Measurements from ENCODE around the gene WDR48.

The WDR48 gene

GRCh38 chr3:39127908-39128304, 76.1 kb downstream of the WDR48 start:
- no peak overlapping the region for H3K4me3 ChIP-seq (ENCODE audit: low read depth, low read length)
- TF ChIP-seq CTCF (IDR thresholded peaks at IDR 0.05; ENCODE audit: low read depth, low read length) = no peak

DNA sequence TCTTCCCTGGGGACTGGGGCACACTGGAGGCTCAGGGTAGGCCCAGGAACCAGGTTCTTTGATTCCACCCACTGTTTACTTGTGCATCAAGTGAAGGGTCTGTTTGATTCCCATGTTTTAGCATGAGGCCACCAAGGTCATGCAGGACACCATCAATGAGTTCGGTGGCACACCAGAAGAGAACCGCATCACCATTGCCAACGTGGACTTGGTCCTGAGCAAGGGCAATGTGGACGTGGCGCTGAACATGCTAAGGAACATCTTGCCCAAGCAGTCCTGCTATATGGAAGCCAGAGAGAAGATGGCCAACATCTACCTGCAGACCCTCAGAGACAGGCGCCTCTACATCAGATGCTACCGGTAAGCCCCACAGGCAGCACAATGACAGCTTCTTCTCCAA, 77.1 kb downstream of the WDR48 start:
- TF ChIP-seq CTCF (IDR thresholded peaks at IDR 0.05; ENCODE audit: low read depth, low read length) = no peak
- no peak overlapping the region for H3K4me3 ChIP-seq (ENCODE audit: low read depth, low read length)

GRCh38 chr3:39130026-39130425, 78.2 kb downstream of the WDR48 start:
- no peak for TF ChIP-seq CTCF (IDR thresholded peaks at IDR 0.05; ENCODE audit: low read depth, low read length)
- no peak overlapping the region for H3K4me3 ChIP-seq (ENCODE audit: low read depth, low read length)

DNA sequence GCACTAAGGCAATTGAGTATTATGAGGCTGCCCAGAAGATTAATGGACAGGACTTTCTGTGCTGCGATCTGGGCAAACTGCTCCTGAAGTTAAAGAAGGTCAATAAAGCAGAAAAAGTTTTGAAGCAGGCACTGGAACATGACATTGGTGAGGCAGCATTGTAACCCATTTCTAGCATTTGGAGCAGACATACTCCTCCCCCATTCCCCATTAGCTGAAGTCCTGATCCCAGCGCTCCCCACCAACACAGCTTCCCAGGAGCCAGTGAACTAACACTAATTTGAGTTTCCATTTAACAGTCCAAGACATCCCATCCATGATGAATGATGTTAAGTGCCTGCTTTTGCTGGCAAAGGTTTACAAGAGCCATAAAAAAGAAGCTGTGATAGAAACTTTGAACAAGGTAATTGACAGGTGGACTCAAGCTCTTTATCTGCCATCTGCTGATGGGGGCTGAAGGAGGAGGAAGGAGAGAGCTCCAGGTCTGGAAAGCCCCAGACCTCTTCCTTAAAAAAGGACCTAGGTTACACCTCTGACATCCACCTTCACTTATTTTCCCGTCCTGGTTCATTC, 79.0 kb downstream of the WDR48 start:
- no peak for TF ChIP-seq CTCF (IDR thresholded peaks at IDR 0.05; ENCODE audit: low read depth, low read length)
- H3K4me3 ChIP-seq (ENCODE audit: low read depth, low read length) = no peak overlapping the region

GRCh38 chr3:39132096-39133092, 80.6 kb downstream of the WDR48 start:
- no peak overlapping the region for H3K4me3 ChIP-seq (ENCODE audit: low read depth, low read length)
- TF ChIP-seq CTCF (IDR thresholded peaks at IDR 0.05; ENCODE audit: low read depth, low read length) = no peak

- TF ChIP-seq CTCF (IDR thresholded peaks at IDR 0.05; ENCODE audit: low read depth, low read length) = no peak
Measured at GRCh38 chr3:39133093-39133490, 81.3 kb downstream of the WDR48 start.

GRCh38 chr3:39133822-39134221, 82.0 kb downstream of the WDR48 start:
- TF ChIP-seq CTCF (IDR thresholded peaks at IDR 0.05; ENCODE audit: low read depth, low read length) = no peak
- no peak overlapping the region for H3K4me3 ChIP-seq (ENCODE audit: low read depth, low read length)

More at GRCh38 chr3:39133093-39133490, 81.3 kb downstream of the WDR48 start:
- no peak overlapping the region for H3K4me3 ChIP-seq (ENCODE audit: low read depth, low read length)

Measured in WI38 (cell line).